Measurements from ENCODE around the gene SCIN.

DNA sequence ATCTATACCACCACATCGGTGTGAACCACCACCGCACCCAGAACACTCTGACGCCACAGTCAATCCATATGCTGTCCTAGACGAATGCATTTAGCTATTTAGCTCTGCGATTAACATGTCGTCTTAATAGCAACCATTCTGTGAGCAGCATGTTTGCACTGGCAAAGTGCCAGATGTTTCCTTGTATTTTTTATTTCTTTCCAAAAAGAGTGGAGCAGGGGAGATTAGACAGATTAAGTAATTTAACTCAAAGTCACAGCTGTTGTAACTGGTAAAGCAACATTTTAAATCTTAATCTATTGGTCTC lies 59.9 kb downstream of the SCIN start:
- TF ChIP-seq, protein P1, sequence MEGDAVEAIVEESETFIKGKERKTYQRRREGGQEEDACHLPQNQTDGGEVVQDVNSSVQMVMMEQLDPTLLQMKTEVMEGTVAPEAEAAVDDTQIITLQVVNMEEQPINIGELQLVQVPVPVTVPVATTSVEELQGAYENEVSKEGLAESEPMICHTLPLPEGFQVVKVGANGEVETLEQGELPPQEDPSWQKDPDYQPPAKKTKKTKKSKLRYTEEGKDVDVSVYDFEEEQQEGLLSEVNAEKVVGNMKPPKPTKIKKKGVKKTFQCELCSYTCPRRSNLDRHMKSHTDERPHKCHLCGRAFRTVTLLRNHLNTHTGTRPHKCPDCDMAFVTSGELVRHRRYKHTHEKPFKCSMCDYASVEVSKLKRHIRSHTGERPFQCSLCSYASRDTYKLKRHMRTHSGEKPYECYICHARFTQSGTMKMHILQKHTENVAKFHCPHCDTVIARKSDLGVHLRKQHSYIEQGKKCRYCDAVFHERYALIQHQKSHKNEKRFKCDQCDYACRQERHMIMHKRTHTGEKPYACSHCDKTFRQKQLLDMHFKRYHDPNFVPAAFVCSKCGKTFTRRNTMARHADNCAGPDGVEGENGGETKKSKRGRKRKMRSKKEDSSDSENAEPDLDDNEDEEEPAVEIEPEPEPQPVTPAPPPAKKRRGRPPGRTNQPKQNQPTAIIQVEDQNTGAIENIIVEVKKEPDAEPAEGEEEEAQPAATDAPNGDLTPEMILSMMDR (IDR thresholded peaks at IDR 0.05), result no peak
- TF ChIP-seq POLR2A (IDR thresholded peaks at IDR 0.05), result no peak

Measured in adrenal gland (tissue), 5 donors.